ENCODE data around the gene TTLL10.

The TTLL10 gene

DNA sequence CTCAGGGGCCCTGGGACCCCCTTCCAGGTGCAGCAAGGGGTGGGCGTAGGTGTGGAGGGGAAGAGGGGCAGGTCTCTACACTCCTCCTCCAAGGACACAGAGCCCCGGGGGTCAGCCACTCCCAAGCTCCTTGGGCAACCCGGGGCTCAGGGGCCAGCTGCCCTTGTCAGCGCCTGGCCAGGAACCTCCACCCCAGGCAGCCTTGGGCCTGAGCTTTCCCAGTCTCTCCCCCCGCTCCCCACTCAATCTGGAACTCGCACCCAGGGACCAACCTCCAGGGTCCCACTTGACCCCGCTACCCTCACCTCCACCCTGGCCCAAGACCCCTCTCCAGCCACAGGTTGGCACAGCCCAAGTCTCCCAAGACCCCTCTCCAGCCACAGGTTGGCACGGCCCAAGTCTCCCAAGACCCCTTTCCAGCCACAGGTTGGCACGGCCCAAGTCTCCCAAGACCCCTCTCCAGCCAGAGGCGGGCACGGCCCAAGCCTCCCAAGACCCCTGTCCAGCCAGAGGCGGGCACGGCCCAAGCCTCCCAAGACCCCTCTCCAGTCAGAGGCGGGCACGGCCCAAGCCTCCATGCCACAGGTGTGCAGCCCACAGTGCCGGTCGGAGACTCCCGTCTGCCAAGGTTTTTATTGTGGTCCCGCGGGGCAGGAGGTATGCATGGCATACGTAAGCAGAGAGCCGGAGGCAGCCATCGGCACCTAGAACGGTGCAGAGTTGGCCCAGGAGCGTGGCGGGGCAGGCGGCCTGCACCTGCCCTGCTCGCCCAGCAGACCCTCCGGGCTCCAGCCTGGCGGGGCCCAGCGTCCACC is 37.3 kb downstream of the TTLL10 start:
- no peak for TF ChIP-seq TAF1 (IDR thresholded peaks at IDR 0.05; ENCODE audit: low read depth, low read length)
- TF ChIP-seq PAX5 (IDR thresholded peaks at IDR 0.05; ENCODE audit: insufficient read depth, low read length, severe bottlenecking), result no peak
- DNase-seq (ENCODE audit: insufficient read length, low spot score), result no peak
- FAIRE-seq, result no peak

- TF ChIP-seq TAF1 (IDR thresholded peaks at IDR 0.05; ENCODE audit: low read depth, low read length), result no peak
- no peak for TF ChIP-seq POLR2A (IDR thresholded peaks at IDR 0.05; ENCODE audit: low read depth, low read length)
- no peak for TF ChIP-seq POU2F2 (IDR thresholded peaks at IDR 0.05; ENCODE audit: low read depth, low read length)
- no peak for TF ChIP-seq POLR2AphosphoS5 (IDR thresholded peaks at IDR 0.05; ENCODE audit: low read depth, low read length)
- TF ChIP-seq PAX5 (IDR thresholded peaks at IDR 0.05; ENCODE audit: insufficient read depth, low read length, severe bottlenecking), result no peak
- no peak for TF ChIP-seq SPI1 (IDR thresholded peaks at IDR 0.05; ENCODE audit: low read depth, low read length)
- no peak for DNase-seq (ENCODE audit: insufficient read length, low spot score)
- no peak for FAIRE-seq
These were observed 38.1 kb downstream of the TTLL10 start for GRCh38 chr1:1211541-1212441.

DNA sequence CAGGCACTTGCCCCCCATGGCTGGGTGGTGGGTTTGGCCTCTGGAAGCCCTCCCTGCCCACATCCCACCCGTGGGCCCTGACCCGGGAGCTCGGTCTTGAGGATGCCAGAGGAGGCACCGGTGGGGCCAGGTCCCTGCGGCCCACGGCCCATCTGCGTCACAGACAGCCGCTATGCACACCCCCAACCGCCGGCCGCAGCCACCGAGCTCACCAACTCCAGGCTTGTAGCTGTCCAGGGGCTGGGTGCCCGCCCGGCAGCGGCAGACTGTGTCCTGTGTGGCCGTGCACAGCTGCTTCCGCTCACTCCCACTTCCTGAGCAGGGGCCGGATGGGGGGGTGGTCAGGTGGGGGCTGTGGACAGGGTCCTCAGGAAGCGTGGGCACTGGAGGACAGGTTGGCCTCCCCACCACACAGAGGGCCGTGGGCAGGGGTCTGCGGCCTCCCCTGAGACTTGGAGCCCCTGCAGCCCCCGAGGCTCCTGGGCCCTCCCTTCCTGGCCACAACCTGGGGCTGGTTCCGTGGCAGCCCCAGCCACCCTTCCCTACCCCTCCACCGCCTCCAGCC is 39.2 kb downstream of the TTLL10 start:
- no peak for FAIRE-seq
- TF ChIP-seq SPI1 (IDR thresholded peaks at IDR 0.05; ENCODE audit: low read depth, low read length), result peak; percentile 19; the same call in 1 of the 2 replicates
- TF ChIP-seq POLR2A (IDR thresholded peaks at IDR 0.05; ENCODE audit: low read depth, low read length), result no peak
- no peak for DNase-seq (ENCODE audit: insufficient read length, low spot score)

GRCh38 chr1:1213345-1214265 is 39.9 kb downstream of the TTLL10 start, which contains the start of gene TNFRSF4:
Gene TNFRSF4, minus strand, starts transcription at chr1:1214153. Its CDS starts 26 bp downstream, at chr1:1214127.
- TF ChIP-seq POLR2AphosphoS5 (IDR thresholded peaks at IDR 0.05; ENCODE audit: low read depth, low read length) (no peak), POLR2A (IDR thresholded peaks at IDR 0.05; ENCODE audit: low read depth, low read length) (no peak), POU2F2 (IDR thresholded peaks at IDR 0.05; ENCODE audit: low read depth, low read length) (no peak)
- FAIRE-seq (peak; percentile 88), DNase-seq (ENCODE audit: insufficient read length, low spot score) (no peak)

- 0 out of 2 replicates have a peak, but pooled peaks have one; percentile 9 for TF ChIP-seq POLR2AphosphoS5 (IDR thresholded peaks at IDR 0.05; ENCODE audit: low read depth, low read length)
- TF ChIP-seq PAX5 (IDR thresholded peaks at IDR 0.05; ENCODE audit: insufficient read depth, low read length, severe bottlenecking), result no peak
- no peak for TF ChIP-seq POU2F2 (IDR thresholded peaks at IDR 0.05; ENCODE audit: low read depth, low read length)
- no peak for TF ChIP-seq TAF1 (IDR thresholded peaks at IDR 0.05; ENCODE audit: low read depth, low read length)
These were observed 41.5 kb downstream of the TTLL10 start for GRCh38 chr1:1215080-1215676.

DNA sequence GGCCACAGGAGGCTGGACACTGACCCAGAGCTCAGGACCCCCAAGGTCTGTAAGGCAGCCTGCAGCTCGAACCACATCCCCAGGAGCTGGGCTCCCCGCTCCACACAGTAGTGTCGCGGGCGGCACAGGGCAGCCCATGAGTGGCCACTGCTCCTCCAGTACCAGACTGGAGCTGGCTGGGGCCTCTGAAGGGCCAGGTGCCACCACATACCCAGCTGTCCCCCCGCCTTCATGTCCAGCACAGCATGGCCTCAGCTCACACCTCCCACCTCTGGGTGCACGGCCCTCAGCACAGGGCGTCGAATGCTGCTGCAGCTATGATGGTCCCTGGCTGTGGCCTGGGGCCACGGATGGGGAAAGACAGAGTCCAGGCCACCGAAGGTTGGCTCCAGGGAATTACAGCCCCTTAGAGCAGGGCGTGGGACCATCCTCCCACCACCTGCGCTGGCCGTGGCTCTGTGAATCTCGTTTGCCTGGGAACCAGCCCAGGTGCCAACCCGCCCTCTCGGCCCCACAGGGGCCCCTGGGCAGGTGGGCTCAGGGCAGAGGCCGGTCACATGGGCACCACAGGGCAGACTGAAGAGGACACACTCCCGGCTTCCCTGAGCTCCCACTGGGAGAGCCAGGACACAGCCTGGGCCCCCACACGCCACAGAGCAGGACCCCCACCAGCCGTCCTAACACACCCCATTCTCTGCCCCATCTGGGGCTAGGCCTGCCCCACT is 42.4 kb downstream of the TTLL10 start:
- DNase-seq (ENCODE audit: insufficient read length, low spot score), result no peak
- FAIRE-seq, result no peak
- TF ChIP-seq POLR2AphosphoS5 (IDR thresholded peaks at IDR 0.05; ENCODE audit: low read depth, low read length) (no peak), TAF1 (IDR thresholded peaks at IDR 0.05; ENCODE audit: low read depth, low read length) (no peak), SPI1 (IDR thresholded peaks at IDR 0.05; ENCODE audit: low read depth, low read length) (no peak), POU2F2 (IDR thresholded peaks at IDR 0.05; ENCODE audit: low read depth, low read length) (no peak), PAX5 (IDR thresholded peaks at IDR 0.05; ENCODE audit: insufficient read depth, low read length, severe bottlenecking) (no peak), POLR2A (IDR thresholded peaks at IDR 0.05; ENCODE audit: low read depth, low read length) (no peak)

More at GRCh38 chr1:1215080-1215676, 41.5 kb downstream of the TTLL10 start:
- FAIRE-seq, result no peak
- no peak for DNase-seq (ENCODE audit: insufficient read length, low spot score)

- TF ChIP-seq SPI1 (IDR thresholded peaks at IDR 0.05; ENCODE audit: low read depth, low read length), result no peak
- no peak for TF ChIP-seq PAX5 (IDR thresholded peaks at IDR 0.05; ENCODE audit: insufficient read depth, low read length, severe bottlenecking)
- no peak for TF ChIP-seq POLR2A (IDR thresholded peaks at IDR 0.05; ENCODE audit: low read depth, low read length)
- no peak for TF ChIP-seq POU2F2 (IDR thresholded peaks at IDR 0.05; ENCODE audit: low read depth, low read length)
- TF ChIP-seq TAF1 (IDR thresholded peaks at IDR 0.05; ENCODE audit: low read depth, low read length), result no peak
- FAIRE-seq, result no peak
- no peak for DNase-seq (ENCODE audit: insufficient read length, low spot score)
These were observed 43.3 kb downstream of the TTLL10 start for GRCh38 chr1:1216770-1217620.
